ENCODE results near the gene CDKAL1. TPM values are rescaled to one million over a fixed set of nuclear protein-coding genes. Genes with fewer than 3 reads are reported as not detected.

Gene CDKAL1
- total and polyA plus RNA-seq, 2 of the 13 experiments (the other 11 are each of a cell fraction or from before 2014, with no cell fraction given), result 9.5 to 27.7 TPM

- TF ChIP-seq, protein P1, sequence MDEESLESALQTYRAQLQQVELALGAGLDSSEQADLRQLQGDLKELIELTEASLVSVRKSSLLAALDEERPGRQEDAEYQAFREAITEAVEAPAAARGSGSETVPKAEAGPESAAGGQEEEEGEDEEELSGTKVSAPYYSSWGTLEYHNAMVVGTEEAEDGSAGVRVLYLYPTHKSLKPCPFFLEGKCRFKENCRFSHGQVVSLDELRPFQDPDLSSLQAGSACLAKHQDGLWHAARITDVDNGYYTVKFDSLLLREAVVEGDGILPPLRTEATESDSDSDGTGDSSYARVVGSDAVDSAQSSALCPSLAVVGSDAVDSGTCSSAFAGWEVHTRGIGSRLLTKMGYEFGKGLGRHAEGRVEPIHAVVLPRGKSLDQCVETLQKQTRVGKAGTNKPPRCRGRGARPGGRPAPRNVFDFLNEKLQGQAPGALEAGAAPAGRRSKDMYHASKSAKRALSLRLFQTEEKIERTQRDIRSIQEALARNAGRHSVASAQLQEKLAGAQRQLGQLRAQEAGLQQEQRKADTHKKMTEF (CRISPR knock-in tag; IDR thresholded peaks at IDR 0.05), result no peak
- no peak for TF ChIP-seq KLF13 (CRISPR knock-in tag; IDR thresholded peaks at IDR 0.05)
- TF ChIP-seq ATF6 (CRISPR knock-in tag; conservative IDR thresholded peaks at IDR 0.05), result no peak
- no peak for TF ChIP-seq PCBP2 (optimal IDR thresholded peaks at IDR 0.05; ENCODE audit: low read depth, low read length, poor library complexity, severe bottlenecking)
- TF ChIP-seq, protein P2, sequence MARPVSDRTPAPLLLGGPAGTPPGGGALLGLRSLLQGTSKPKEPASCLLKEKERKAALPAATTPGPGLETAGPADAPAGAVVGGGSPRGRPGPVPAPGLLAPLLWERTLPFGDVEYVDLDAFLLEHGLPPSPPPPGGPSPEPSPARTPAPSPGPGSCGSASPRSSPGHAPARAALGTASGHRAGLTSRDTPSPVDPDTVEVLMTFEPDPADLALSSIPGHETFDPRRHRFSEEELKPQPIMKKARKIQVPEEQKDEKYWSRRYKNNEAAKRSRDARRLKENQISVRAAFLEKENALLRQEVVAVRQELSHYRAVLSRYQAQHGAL (CRISPR knock-in tag; IDR thresholded peaks at IDR 0.05; ENCODE audit: not compliant biosample characterization), result no peak
- no peak for TF ChIP-seq MED8 (CRISPR knock-in tag; IDR thresholded peaks at IDR 0.05; ENCODE audit: insufficient replicate concordance)
- peak; percentile 64 for TF ChIP-seq CEBPB (IDR thresholded peaks at IDR 0.05; ENCODE audit: borderline replicate concordance, low read depth, low read length)
- 0 out of 2 replicates have a peak, but pooled peaks have one; percentile 42 for TF ChIP-seq RCOR2 (CRISPR knock-in tag; IDR thresholded peaks at IDR 0.05)
- peak; percentile 57; the same call in 1 of the 2 replicates for TF ChIP-seq SOX13 (IDR thresholded peaks at IDR 0.05)
- peak in 1 of 2 experiments; percentile 92; a peak in 2 of 4 replicates for TF ChIP-seq SOX13 (CRISPR knock-in tag; conservative IDR thresholded peaks at IDR 0.05 in 1 of 2, IDR thresholded peaks at IDR 0.05 in 1 of 2)
- 0 out of 2 replicates have a peak, but pooled peaks have one; percentile 18 for TF ChIP-seq ARID3A (IDR thresholded peaks at IDR 0.05; ENCODE audit: low read depth, low read length)
- no peak for TF ChIP-seq ZNF879 (CRISPR knock-in tag; IDR thresholded peaks at IDR 0.05)
- TF ChIP-seq ZNF646 (CRISPR knock-in tag; IDR thresholded peaks at IDR 0.05), result no peak
- no peak for TF ChIP-seq ZNF75D (CRISPR knock-in tag; IDR thresholded peaks at IDR 0.05; ENCODE audit: borderline replicate concordance)
- 0 out of 2 replicates have a peak, but pooled peaks have one; percentile 14 for TF ChIP-seq GATAD2A (CRISPR knock-in tag; IDR thresholded peaks at IDR 0.05)
- TF ChIP-seq CEBPG (CRISPR knock-in tag; IDR thresholded peaks at IDR 0.05), result peak; percentile 66
- no peak for TF ChIP-seq ZNF501 (CRISPR knock-in tag; IDR thresholded peaks at IDR 0.05)
These were observed 8.8 kb downstream of the CDKAL1 start (continued) for GRCh38 chr6:20542927-20543602.
